GM19193 (cell line): Measurements from ENCODE around the gene AGBL1.

Experiments used
- POLR2A ChIP-seq: IDR thresholded peaks from 4 replicates; pipeline ENCODE4 v1.6.1; 2011; ENCODE audit not compliant: insufficient read depth, insufficient read length; ENCODE audit errors: extremely low read depth

AGBL1 gene

GRCh38 chr15:86403221-86403620, 323.6 kb downstream of the AGBL1 start:
- no peak for TF ChIP-seq POLR2A

DNA sequence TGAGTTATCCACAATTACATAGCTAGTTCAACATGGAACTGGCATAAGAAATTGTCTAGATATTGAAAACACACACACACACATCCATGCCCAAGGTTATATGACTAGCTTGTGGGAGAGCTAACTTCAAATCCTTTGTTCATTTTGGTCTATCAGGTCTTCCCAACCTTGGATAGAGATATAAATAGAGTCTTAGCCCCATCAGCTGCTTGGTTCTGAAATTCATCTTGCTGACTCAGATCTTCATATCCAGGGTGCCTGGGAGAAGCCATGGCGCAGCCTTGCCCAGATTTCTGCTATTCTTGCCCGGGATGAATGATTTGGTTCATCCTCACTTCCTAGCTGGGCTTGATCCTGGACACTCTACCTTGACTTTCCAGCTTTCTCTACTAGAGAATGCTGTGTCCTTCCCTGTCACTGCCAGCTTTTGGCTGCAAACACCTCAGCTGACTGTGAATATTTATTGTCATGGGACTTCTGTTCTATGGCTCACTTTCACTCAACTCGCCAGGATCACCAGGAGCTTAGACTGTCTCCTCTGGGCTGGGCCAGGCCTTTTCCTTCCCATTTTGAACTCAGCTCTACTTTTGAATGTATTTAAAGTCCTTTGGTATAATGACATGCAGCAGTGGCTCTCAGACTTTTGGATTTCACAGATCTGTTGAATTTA, 324.4 kb downstream of the AGBL1 start:
- TF ChIP-seq POLR2A: no peak

DNA sequence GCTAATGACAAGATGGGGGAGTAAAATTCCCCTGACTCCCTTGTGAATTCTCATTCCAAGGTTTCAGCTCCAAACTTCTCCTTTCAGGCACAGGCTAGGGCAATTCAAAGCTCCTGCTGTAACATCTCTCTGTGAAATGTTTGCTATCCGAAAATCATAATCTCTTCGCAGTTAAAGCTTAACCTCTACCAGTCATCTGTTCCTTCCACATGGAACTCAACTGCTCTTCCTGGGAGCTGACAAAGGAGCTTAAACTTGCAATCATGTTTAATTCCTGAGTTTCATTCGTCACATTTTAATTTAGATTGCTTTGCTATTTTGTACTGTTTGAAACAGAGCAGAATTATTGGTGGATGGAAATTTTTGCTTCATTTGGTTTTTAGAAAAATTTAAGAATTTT, 328.6 kb downstream of the AGBL1 start:
- TF ChIP-seq POLR2A: no peak

GRCh38 chr15:86411916-86412315, 332.2 kb downstream of the AGBL1 start:
- TF ChIP-seq POLR2A: no peak

- no peak for TF ChIP-seq POLR2A
Measured at GRCh38 chr15:86413191-86413590, 333.5 kb downstream of the AGBL1 start.

DNA sequence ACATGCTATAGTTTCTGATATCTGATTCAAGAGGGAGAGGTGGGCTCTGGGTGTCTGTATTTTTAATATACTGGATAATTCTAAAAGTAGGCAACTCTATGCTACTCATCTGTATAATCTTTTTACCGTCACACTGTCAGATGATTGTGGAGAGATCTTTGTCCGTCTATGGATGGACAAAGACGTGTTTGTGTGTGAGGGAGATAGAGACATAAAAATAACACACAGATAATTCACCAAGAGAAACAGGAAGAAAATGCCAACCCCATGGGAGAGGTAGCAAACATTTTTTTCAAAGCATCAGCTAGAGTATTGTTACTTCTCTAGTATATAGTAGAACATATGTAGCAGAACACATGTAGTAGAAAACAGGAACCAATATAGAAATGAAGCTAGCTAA, 346.1 kb downstream of the AGBL1 start:
- no peak for TF ChIP-seq POLR2A

- TF ChIP-seq POLR2A: no peak
Measured at GRCh38 chr15:86432861-86433260, 353.2 kb downstream of the AGBL1 start.

- no peak for TF ChIP-seq POLR2A
Measured at GRCh38 chr15:86433983-86434382, 354.3 kb downstream of the AGBL1 start.

- no peak for TF ChIP-seq POLR2A
Measured at GRCh38 chr15:86439614-86440013, 359.9 kb downstream of the AGBL1 start.

DNA sequence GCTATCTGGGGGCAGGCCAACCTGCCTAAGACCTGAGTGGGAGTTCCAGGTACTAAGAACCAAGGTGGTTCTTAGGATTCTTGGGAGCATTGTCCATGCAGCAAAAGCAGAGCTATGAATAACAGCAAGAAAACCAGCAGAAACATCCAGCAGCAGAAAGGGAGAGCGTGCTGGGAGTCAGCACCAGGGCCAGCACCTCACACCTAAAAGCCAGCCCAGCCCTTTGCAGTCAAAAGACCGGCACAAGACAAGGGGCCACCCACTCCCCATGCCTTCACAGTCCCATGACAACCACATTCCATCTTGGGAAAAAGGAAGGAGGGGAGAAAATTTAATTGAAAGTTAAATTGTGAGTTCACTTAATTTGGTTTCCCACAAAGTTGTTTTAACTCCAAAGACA, 364.9 kb downstream of the AGBL1 start:
- TF ChIP-seq POLR2A: no peak

DNA sequence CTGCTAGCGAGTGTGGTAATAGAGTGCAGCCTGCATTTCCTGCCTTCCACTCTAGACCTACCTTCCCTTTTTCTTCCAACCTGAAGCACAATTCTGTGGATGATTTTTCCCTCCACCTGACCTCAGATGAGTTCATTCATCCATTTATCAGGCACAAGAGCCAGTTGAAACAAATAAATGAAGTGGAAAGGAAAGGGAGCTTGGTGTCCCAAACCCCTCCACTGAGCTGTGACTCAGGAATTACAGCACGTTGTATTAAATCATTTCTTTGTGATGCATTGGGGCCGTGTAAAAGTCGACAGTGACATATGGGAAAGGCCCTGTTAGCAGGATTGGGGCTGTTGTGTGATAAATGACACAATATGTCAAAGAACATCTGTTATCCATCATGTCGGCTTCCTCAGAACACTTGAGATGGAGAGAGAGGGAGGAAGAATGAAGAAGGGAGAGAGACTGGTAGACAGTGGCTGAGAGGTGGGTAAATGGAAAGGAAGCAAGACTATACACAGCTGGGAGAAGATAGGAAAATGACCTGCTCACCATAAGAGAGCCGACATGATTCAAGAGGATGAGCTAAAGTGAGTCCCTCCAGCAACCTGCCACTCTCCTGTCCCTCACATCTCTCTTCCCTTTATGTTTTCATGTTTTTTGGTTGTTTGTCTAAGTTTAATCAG, 366.0 kb downstream of the AGBL1 start:
- no peak for TF ChIP-seq POLR2A

- TF ChIP-seq POLR2A: no peak
Measured at GRCh38 chr15:86446253-86446640, 366.6 kb downstream of the AGBL1 start.

DNA sequence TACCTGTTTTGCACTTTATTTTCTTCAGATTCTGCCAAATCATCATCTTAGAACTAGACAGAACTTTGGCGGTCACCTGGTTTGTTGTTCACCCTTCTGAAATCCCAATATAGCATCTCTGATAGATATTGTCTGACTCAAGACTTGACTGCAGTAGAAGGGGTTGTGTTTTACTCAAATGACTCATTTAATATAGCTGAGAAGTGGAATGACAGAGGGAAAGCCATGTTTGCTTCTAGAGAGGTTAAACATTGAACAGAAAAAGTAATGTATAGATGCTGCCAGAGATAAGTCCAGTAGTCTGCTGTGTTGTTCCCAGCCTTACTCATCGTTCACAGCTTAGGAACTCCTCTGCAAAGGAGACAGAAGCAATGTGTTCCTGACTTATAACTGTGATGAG, 402.0 kb downstream of the AGBL1 start:
- no peak for TF ChIP-seq POLR2A

DNA sequence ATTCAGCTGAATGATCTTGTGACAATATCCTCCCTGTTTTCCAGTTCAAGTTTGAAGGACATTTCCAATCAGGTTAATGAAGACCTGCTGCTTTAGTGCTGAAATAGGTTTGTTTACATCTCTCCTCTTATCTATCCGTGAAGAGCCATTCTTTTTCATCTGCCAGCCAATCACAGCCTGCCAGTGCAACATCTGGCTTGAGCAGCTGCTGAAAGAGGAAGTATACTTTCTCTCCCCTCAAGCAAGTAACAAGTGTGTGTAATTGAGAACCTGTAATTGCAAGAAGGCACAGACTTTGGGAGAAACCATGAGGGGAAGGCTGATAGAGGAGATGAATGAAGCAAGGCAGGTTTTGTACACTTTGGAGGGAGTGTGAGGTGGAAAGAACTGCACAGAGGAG, 404.3 kb downstream of the AGBL1 start:
- TF ChIP-seq POLR2A: no peak

GRCh38 chr15:86488046-86488445, 408.4 kb downstream of the AGBL1 start:
- no peak for TF ChIP-seq POLR2A

- no peak for TF ChIP-seq POLR2A
Measured at GRCh38 chr15:86489981-86490380, 410.3 kb downstream of the AGBL1 start.

GRCh38 chr15:86491118-86491517, 411.4 kb downstream of the AGBL1 start:
- TF ChIP-seq POLR2A: no peak

DNA sequence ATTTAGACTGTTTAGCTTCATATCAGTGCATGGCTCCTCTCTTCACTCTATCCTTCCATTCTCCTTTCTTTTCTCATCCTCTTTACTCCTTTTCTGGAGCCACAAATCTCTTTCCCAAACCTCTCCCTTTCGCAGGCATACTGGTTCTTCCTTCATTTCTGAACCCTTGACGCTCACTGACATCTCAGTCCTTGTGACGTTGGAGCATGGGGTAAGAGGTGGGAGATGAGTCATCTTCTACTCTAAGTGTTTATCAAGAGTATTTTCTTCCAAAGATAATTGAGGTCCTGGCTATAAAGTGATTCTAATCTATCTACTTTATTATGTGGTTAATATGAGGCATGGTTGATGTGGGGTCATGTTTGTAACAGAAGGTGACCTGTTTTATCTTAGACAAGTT, 414.2 kb downstream of the AGBL1 start:
- no peak for TF ChIP-seq POLR2A

GRCh38 chr15:86494475-86494874, 414.8 kb downstream of the AGBL1 start:
- no peak for TF ChIP-seq POLR2A
